ENCODE data around the gene OR6P1.

The OR6P1 gene

GRCh38 chr1:158570480-158570879 is at the start of gene OR6P1:
Gene OR6P1 (minus strand): TSS chr1:158570580. CDS start chr1:158563604, 6,976 bp downstream.
- no peak for DNase-seq

- no peak for DNase-seq
These were observed 43.4 kb upstream of the OR6P1 start for GRCh38 chr1:158613764-158614163.

GRCh38 chr1:158611916-158612315 is 41.5 kb upstream of the OR6P1 start:
- DNase-seq: no peak

GRCh38 chr1:158607296-158607695 is 36.9 kb upstream of the OR6P1 start:
- DNase-seq: no peak

- DNase-seq: no peak
These were observed 34.6 kb upstream of the OR6P1 start, which contains the start of gene OR10Z1 for GRCh38 chr1:158604968-158605367. Gene OR10Z1 (plus strand): TSS chr1:158605268. CDS start chr1:158606439, 1,171 bp downstream.

GRCh38 chr1:158600735-158601134 is 30.4 kb upstream of the OR6P1 start:
- DNase-seq: no peak

GRCh38 chr1:158586942-158587341 is 16.6 kb upstream of the OR6P1 start:
- DNase-seq: no peak

GRCh38 chr1:158583962-158584361 is 13.6 kb upstream of the OR6P1 start:
- no peak for DNase-seq

- no peak for DNase-seq
These were observed 9.4 kb upstream of the OR6P1 start, which contains the start of gene OR10X1 for GRCh38 chr1:158579733-158580132. Gene OR10X1 (minus strand): TSS chr1:158579899. CDS start chr1:158579899, 0 bp downstream.

- DNase-seq: no peak
These were observed 7.2 kb upstream of the OR6P1 start for GRCh38 chr1:158577561-158577960.

GRCh38 chr1:158572226-158572625 is 1.8 kb upstream of the OR6P1 start:
- no peak for DNase-seq

- DNase-seq: no peak
These were observed 5.8 kb downstream of the OR6P1 start for GRCh38 chr1:158564608-158565007.

GRCh38 chr1:158563853-158564252 is 6.5 kb downstream of the OR6P1 start:
- DNase-seq: no peak

GRCh38 chr1:158559696-158560095 is 10.7 kb downstream of the OR6P1 start:
- no peak for DNase-seq

GRCh38 chr1:158554352-158554751 is 16.0 kb downstream of the OR6P1 start, which contains the start of gene OR6Y1:
Gene OR6Y1 (minus strand): TSS chr1:158554405. CDS start chr1:158548105, 6,300 bp downstream.
- no peak for DNase-seq

- DNase-seq: no peak
These were observed 18.1 kb downstream of the OR6P1 start for GRCh38 chr1:158552296-158552695.

- no peak for DNase-seq
These were observed 22.8 kb downstream of the OR6P1 start for GRCh38 chr1:158547533-158547932.

- no peak for DNase-seq
These were observed 32.8 kb downstream of the OR6P1 start for GRCh38 chr1:158537609-158538008.

GRCh38 chr1:158534496-158534895 is 35.9 kb downstream of the OR6P1 start:
- no peak for DNase-seq

- no peak for DNase-seq
These were observed 43.1 kb downstream of the OR6P1 start for GRCh38 chr1:158527190-158527815.

GRCh38 chr1:158521666-158522058 is 48.7 kb downstream of the OR6P1 start:
- no peak for DNase-seq

- DNase-seq: no peak
These were observed 49.3 kb downstream of the OR6P1 start for GRCh38 chr1:158520955-158521665.

- no peak for DNase-seq
These were observed 50.4 kb downstream of the OR6P1 start for GRCh38 chr1:158520021-158520420.

Measured in hypothalamus (tissue), 51 donors.